CD4-positive, alpha-beta T cell treated with Interleukin-17A for 1 hour (primary cell): ENCODE measurements around the gene PRPF38B.

Experiments used
- DNase-seq: peaks from one replicate; pipeline ENCODE4 v3.0.0-alpha.2; 2020

PRPF38B gene

DNA sequence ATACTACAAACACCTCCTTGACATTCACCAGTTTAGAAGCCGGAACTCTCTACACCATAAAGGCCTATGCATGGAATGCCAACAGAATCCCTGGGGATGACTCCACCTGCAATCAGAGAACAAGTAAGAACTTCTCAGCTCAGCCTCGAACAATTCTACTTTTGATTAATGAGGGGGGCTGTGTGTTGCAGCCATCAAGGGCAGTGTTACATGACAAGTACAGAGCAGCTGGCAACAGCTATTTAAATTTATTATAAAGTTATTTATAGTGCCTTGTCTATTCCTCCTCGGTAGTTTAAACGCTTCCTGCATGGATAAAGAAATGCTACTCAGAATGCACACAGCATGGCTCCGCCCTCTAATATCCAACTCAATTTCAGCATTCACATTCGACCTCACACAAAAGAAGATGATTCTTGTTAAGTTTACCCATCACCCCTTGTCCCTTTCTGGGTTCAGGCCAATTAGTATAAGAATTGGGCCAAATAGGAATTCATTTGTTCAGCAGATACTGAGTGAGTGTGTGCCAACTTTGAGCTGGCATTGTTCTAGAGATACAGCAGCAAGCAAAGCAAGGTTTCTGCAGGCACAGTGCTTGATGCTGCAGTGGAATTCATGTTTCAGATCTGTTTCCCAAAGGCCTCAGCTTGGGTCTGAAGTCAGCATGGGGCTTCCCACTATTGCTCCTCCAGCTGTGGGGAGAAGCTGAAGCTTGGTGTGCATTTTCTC lies 27.0 kb downstream of the PRPF38B start:
- no peak for DNase-seq

DNA sequence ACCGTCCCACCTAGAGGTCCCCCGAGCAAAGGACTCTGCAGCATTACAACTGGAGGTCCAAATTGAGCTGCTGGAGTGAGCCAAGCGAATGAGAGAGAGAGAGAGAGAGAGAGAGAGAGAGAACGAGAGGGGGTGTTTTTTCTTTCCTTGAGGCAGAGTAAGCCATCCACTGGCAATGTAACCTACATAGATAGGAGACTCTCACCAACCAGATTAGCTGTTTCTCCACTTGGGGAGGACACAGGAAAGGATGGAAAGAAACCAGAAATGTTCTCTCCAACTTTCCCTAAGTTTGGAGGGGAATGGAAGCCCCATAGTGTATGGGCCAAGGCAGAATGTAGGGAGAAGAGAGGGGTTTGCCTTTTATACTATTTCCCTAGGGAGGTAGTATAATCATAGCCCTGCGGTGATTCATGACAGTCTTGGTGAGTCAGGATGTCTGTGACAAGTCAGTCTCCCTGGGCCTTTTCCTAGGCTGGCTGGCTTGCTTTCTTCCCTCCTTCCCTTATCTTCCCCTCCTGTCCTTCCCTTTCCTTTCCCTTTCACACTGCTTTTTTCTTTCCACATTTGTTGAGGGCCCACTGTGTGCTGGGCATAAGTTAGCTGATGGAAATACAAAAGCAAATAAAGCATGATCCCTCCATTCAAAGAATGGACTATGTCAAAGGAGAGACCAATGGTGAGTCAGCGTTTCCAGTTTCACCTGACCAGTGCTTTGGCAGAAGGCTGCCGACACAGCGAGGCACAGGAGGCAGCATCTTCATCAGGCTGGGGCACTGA lies 27.7 kb downstream of the PRPF38B start:
- no peak for DNase-seq

DNA sequence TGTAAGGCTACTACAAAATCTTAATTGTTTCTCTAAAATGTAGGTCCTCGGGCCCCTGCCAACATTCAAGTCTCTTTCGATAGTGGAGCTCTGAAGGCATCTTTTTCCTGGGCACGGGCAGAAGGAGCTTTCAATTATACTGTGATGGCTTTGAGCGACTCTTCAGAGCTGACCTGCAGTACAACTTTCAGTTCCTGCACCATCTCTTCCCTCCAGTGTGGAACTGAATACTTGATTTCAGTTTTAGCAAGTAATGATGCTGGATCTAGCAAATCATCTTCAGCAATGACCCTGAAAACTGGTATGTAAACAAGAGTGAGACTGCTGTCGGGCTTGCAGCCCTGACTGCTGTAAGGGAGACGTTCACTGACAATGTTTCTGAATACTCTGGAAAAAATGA lies 30.2 kb downstream of the PRPF38B start:
- DNase-seq, result no peak

DNA sequence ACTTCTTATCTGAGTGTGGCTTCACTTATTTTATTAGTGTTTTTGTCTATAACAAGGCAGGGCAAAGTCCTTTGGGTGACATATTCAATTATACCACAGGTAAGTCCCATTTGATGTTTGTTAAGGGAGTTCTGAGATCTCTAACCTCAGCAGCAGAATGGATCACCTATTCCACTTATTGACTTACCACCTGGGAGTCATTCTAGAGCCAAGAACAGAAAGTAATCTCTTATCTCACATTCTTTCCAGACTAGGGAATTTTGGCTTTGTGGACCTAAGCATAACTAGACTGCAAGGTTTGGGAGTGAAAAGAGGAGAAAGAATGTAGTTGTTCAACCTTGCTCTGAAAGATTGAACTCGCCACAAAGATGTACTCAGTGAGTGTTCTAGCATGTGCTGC lies 33.8 kb downstream of the PRPF38B start:
- no peak for DNase-seq

DNA sequence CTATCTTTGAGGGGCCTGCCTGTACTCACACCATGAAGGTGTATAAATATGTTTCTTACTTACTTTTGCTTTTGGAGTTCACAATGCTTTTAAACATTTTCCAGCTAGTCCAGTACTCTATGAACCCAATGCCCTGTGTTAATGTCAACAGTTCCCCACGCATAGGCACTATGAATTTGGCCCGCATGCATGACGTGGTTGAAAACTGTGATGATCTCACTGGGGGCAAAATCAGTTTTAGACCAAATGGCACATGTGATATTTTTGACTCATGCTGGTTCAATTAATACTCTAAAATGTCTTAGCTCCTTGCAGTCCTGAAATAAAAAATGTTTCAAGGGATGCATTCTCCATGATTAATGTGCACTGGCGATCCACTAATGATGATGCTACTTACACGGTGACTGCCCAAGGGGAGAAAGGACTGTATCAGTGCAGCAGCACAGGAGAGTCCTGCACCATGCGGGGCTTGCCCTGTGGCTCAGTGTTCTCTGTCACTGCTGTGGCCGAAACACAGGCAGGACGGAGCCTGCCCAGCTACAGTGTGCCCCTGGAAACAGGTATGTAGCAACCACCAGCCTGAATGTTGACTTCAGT lies 36.3 kb downstream of the PRPF38B start:
- no peak for DNase-seq

DNA sequence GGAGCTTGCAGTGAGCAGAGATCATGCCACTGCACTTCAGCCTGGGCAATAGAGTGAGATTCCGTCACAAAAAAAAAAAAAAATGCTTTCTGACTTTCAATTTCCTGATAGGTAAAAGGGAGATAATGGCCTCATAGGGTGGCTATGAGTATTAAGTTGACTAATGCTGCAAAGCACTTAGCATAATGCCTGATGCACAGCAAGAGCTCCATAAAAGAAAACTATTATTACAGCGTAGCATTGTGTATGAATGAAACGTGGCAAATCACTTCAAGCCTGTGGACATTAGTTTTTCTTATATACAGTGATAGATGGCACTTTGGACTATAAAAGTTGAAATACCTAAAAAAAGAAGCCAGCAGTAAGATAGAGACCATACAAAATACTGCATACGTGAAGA lies 37.4 kb downstream of the PRPF38B start:
- DNase-seq, result no peak

DNA sequence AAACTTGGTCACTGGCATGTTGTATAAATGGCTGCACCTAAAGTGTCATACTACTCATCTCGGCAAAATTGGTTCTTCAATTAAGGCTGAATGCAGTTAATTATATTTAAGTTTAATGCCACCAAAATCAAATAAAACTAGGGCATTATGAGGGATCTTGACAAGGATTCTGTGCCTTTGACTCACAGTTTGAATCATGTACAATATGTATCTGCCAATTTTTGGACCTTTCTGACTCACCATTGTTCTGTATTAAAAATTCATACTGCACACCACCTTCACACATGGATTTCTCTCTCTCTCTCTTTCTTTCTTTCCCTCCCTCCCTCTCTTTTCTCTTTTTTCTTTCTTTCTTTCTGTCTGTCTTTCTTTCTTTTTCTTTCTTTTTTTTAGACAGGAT lies 40.3 kb downstream of the PRPF38B start:
- no peak for DNase-seq

DNA sequence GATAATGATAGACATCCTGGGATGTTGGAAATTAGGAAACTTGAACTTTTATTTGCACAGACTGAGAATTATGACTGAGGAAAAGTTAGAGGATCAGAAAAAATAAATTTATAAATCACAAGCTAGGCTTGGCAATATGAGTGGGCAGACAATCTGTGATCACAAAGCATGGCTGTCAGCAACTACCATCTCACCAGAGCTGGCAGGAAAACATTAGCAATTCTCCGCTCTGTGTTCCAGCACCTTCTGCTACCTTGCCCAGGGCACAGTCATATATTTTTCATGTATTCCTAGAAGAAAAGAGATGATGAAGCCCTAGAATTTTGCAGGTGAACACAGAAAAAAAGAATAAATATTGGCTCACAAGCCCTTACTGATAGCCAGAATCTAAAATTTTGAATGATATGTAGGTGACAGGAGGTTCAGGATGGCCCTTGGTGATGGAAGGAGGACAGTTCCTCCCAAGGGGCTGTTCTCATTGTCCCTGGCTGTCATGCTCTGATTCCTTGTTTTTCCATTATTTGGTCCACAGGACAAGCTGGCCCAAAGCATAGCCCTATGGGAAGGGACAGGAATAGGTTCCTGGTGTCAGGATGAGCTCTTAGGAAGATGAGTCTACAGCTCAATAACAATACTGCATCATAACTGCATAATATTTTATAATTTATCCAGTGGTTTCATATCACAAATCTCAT lies 42.2 kb downstream of the PRPF38B start:
- DNase-seq, result no peak

DNA sequence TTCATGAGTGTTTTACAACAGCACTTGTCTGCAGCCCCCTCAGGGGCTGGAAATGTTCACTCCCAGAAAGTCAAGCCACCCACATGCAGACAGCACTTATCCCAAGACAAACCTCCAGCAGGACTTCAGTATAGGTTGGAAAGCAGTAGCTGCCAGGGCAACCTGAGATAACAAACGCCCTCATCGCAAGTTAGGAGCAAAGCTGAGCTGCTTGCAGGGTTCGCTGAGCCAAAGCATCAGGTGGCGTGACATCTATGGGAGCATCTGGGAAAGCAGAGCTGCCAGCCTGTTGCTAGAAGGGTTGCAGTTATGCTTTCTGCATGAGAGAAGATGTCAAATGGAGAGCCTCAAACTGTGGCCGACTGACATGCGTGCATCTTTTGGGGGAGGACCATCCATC lies 50.1 kb downstream of the PRPF38B start:
- no peak for DNase-seq

DNA sequence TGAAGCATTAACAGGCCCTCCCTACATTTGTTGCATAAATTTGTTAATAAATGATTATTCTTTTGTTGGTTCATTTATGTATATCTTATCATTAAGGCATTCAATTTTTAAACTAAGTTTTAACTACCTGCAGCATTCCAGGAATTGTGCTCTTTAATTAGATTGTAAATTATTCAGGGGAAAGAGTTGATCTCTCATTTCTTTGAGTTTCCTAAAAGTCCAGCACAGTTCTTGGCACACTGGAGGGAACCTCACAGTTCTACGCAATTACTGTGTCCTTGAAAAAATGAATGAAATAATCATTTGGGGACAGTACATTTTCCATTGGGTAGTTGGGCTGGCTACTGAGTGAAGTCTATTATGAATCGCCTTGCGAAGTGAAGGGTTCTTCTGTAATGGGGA lies 53.9 kb downstream of the PRPF38B start:
- DNase-seq, result no peak

DNA sequence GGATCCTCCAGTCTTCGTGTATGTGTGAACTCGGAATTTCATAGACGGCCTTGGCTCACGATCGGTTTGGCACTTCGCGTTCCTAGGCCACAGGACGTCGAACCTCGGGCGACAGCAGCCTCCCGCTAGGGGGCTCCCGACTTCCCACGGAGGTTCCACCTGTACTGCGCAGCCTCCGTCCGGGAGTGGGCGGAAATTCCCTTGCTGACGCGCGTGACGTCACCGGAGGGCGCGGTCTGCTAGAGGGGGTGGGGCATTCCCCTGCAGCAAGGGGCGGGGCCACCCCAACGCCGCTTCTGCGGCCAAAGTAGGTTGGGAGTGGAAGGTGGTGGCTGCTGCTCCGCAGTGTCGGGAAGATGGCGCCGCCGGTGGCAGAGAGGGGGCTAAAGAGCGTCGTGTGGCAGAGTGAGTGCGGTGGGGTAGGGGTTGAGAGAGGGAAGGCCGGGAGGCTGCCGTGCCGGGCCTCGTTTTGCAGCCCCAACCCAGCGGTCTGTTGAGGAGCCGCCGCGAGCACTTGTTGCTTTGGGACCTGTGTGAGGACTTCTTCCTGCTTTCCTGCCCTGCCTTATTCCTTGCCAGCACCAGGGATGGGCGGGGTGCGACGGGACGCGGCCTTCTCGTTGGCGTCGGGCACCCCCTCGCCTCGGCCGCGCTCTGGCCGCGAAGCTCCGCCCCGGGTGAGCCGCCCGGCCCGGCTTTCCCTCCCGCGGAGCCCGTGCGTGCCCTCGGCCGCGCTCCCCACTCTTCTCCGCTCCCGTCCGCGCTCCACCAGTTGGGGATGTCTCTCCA lies 54.5 kb downstream of the PRPF38B start, which contains the start of gene STXBP3:
TSS of gene STXBP3 (plus strand) at position 293 of the 789 bp plus-strand sequence. CDS start at position 357, 64 bp downstream.
- DNase-seq, result peak; percentile 99

DNA sequence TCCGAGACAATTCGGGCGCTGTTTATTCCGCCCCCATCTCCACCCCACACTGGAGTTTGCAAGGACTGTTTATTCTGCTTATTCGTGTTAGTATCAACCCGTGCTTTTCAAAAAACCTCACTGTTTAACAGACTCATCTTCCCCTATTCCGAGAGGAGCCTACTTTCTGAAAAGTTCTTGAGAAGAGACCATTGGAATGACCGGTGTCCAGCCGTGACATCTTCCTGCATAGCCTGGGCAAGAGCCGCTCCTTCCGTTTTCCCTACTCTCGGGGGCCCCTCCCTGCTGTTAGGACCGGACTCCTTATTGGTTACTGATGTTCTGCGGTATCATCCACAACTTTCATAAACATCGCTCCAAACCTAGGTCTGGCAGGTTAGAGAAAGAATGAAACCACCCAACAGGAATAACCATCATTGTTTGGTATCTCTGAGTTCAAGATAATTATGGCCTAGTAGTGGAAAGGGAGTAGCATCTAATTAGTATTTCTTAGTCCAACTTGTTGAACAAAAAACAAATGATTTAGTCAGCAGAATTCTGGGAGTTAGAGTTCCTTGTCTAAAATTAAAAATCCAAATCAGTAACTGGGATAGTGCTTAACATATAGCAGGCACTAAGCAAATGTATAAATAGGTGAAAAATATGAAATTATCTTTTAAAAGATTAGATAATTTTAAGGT lies 55.2 kb downstream of the PRPF38B start:
- peak; percentile 68 for DNase-seq

DNA sequence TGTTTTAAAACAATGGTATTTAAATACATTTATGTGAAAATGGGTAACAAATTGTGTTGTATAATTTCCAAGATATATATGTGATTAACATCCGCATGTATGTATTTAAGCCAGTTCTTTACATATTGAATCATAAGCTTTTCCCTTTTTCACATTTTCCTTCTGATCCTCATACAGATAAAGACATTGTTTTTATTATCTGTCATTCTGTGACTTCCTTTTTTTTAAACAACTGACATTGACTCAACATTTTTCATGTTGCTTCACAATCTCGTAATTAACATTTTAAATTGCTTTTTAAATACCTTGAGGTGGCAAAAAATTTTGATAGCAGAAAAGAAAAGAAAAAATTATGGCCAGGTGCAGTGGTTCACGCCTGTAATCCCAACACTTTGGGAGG lies 55.8 kb downstream of the PRPF38B start:
- DNase-seq, result peak; percentile 6

DNA sequence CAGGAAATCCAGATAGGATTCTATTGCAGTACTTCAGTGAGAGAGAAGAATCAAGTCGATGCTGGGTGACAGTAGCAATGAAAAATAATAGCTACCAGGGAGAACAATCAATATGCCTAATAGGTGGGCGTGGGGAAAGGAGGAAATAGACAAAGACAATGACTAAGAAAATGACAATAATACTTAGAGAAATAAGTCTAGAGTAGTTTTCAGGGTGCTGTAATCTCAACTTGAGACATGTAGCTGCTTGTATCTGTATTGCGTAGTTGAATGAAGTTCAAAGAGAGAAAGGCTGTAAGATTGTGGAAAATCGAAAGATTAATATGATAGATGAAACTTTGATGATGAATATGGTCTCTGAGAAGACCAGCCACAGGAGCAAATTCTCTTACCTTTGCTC lies 57.0 kb downstream of the PRPF38B start:
- DNase-seq, result no peak

DNA sequence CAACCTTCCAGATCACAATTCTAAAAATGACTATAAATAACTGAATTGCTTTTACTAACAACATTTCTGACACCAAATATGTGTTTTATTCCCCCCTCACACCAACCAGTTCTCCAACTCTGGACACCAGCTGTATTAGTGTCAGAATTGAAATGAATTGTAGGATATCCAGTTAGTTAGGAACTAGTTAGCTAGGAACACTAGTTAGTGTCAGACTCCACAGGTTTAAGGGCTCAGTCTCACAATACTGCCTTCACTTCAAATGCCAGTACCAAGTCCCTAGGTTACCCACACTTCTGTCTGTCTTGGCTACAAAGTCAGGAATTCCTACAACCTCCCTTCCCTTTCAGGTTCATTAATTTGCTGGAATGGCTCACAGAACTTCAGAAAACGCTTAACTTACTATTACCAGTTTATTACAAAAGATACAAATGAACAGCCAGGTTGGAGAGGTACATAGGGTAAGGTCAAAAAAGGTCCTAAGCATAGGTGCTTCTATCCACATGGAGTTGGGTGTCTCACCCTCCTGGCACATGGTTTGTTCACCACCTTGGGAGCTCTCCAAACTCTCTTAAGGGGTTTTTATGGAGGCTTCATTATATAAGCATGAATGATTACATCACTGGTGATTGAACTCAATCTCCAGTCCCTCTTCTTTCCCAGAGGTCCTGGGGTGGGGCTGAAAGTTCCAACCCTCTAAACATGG lies 58.5 kb downstream of the PRPF38B start:
- no peak for DNase-seq
